SU-DHL-6 (cell line): ENCODE results near the gene NRARP.

Source experiments
- H2AFZ ChIP-seq: fragments of 200-600 bp; sonication (generic); 2 replicates; pipeline ENCODE4 v1.6.1; 2014; ENCODE audit warnings: low read depth, mild to moderate bottlenecking, moderate library complexity, mixed read lengths, antibody characterized with exemption, low read length; ENCODE audit not compliant: severe bottlenecking
- H3F3A ChIP-seq: fragments of 200-600 bp; shearing (Covaris generic); 2 replicates; pipeline ENCODE4 v1.6.0; 2016; ENCODE audit warnings: antibody characterized with exemption, mild to moderate bottlenecking; ENCODE audit not compliant: insufficient read depth
- H3K27ac ChIP-seq: fragments of 200-600 bp; sonication (generic); 2 replicates; pipeline ENCODE4 v1.5.1; 2016; ENCODE audit warnings: low read depth, mild to moderate bottlenecking, low read length, moderate library complexity, mixed read lengths
- H3K27me3 ChIP-seq: fragments of 200-600 bp; sonication (generic), shearing (Covaris generic); 2 replicates; pipeline ENCODE4 v1.6.0; 2014; ENCODE audit warnings: mild to moderate bottlenecking, low read length
- H3K36me3 ChIP-seq: fragments of 200-600 bp; sonication (generic); 2 replicates; pipeline ENCODE4 v1.6.1; 2014; ENCODE audit warnings: mild to moderate bottlenecking, low read length, mixed read lengths
- H3K4me2 ChIP-seq: fragments of 300-600, 200-600 bp; shearing (Covaris generic), sonication (generic); 2 replicates; pipeline ENCODE4 v1.6.0; 2014; ENCODE audit warnings: low read length, low read depth, mild to moderate bottlenecking; ENCODE audit not compliant: poor library complexity, severe bottlenecking
- H3K4me3 ChIP-seq: fragments of 200-600 bp; sonication (generic); 2 replicates; pipeline ENCODE4 v1.5.1; 2014; ENCODE audit warnings: antibody characterized with exemption, low read length, mild to moderate bottlenecking, mixed read lengths; ENCODE audit not compliant: insufficient read depth, poor library complexity, severe bottlenecking
- H3K79me2 ChIP-seq: fragments of 200-600 bp; sonication (generic); 2 replicates; pipeline ENCODE4 v1.6.1; 2014; ENCODE audit warnings: mild to moderate bottlenecking, low read length, moderate library complexity; ENCODE audit not compliant: insufficient read depth
- H3K9ac ChIP-seq: fragments of 200-600 bp; sonication (generic); 2 replicates; pipeline ENCODE4 v1.7.0; 2014; ENCODE audit warnings: mild to moderate bottlenecking, low read length
- H3K9me2 ChIP-seq: fragments of 200-600 bp; sonication (generic); replicated peaks from 2 replicates; pipeline ENCODE4 v1.6.1; 2014; ENCODE audit warnings: low read length; ENCODE audit not compliant: insufficient read depth
- H3K9me3 ChIP-seq: fragments of 200-600 bp; sonication (generic); 2 replicates; pipeline ENCODE4 v1.6.1; 2014; ENCODE audit warnings: low read length, mixed read lengths; ENCODE audit not compliant: insufficient read depth
- H4K20me1 ChIP-seq: fragments of 200-600 bp; sonication (generic); 2 replicates; pipeline ENCODE4 v1.6.1; 2014; ENCODE audit warnings: low read depth, mild to moderate bottlenecking, antibody characterized with exemption, low read length, moderate library complexity, mixed read lengths
- CTCF ChIP-seq: fragments of 200-600 bp; sonication (generic); IDR thresholded peaks from one replicate; pipeline ENCODE4 v1.5.1; 2017; ENCODE audit warnings: antibody characterized with exemption, mild to moderate bottlenecking, low read length, moderate library complexity; ENCODE audit not compliant: insufficient read depth, poor library complexity, severe bottlenecking
- EZH2phosphoT487 ChIP-seq: fragments of 200-600 bp; sonication (generic), shearing (Covaris generic); conservative IDR thresholded peaks from 2 replicates; pipeline ENCODE4 v1.6.1; 2018; ENCODE audit warnings: mild to moderate bottlenecking, antibody characterized with exemption, low read length, moderate library complexity, mixed read lengths

Gene NRARP

GRCh38 chr9:137265496-137266161 is 36.4 kb downstream of the NRARP start:
- Histone ChIP-seq H3K4me3 (no peak overlapping the region), H2AFZ (no peak overlapping the region), H3K9me2 (no peaks in the 10 kb centered on the region), H3K4me2 (no peak overlapping the region), H3F3A (0 out of 2 replicates have a peak, but pooled peaks cover 9% of the 10 kb centered on the region), H3K27ac (no peak overlapping the region), H3K27me3 (no peaks in the 10 kb centered on the region), H3K9ac (no peak overlapping the region), H4K20me1 (no peaks in the 10 kb centered on the region), H3K9me3 (no peaks in the 10 kb centered on the region), H3K36me3 (no peaks in the 10 kb centered on the region), H3K79me2 (no peaks in the 10 kb centered on the region)
- no peak for TF ChIP-seq CTCF
- no peak for TF ChIP-seq EZH2phosphoT487

GRCh38 chr9:137264067-137264466 is 38.0 kb downstream of the NRARP start:
- no peak overlapping the region for H3K27ac ChIP-seq
- no peaks in the 10 kb centered on the region for H3K36me3 ChIP-seq

GRCh38 chr9:137263506-137263905 is 38.6 kb downstream of the NRARP start:
- H3K27me3 ChIP-seq, result no peaks in the 10 kb centered on the region
- TF ChIP-seq CTCF (no peak), EZH2phosphoT487 (no peak)
- H3K9me2 ChIP-seq, result no peaks in the 10 kb centered on the region
- H2AFZ ChIP-seq, result no peak overlapping the region
- H4K20me1 ChIP-seq, result no peaks in the 10 kb centered on the region
- no peak overlapping the region for H3K4me3 ChIP-seq
- H3K36me3 ChIP-seq, result no peaks in the 10 kb centered on the region
- H3K9ac ChIP-seq, result no peak overlapping the region
- no peaks in the 10 kb centered on the region for H3K79me2 ChIP-seq
- H3F3A ChIP-seq, result 0 out of 2 replicates have a peak, but pooled peaks cover 3% of the 10 kb centered on the region
- H3K9me3 ChIP-seq, result no peaks in the 10 kb centered on the region
- no peak overlapping the region for H3K4me2 ChIP-seq
- no peak overlapping the region for H3K27ac ChIP-seq

More at GRCh38 chr9:137264067-137264466, 38.0 kb downstream of the NRARP start:
- H3K4me3 ChIP-seq, result no peak overlapping the region
- no peak overlapping the region for H3K4me2 ChIP-seq
- H3K27me3 ChIP-seq, result no peaks in the 10 kb centered on the region
- no peaks in the 10 kb centered on the region for H3K9me3 ChIP-seq
- H3K9ac ChIP-seq, result no peak overlapping the region
- no peaks in the 10 kb centered on the region for H4K20me1 ChIP-seq
- H3K79me2 ChIP-seq, result no peaks in the 10 kb centered on the region
- H3F3A ChIP-seq, result 0 out of 2 replicates have a peak, but pooled peaks cover 8% of the 10 kb centered on the region
- no peaks in the 10 kb centered on the region for H3K9me2 ChIP-seq
- TF ChIP-seq CTCF (no peak), EZH2phosphoT487 (no peak)
- no peak overlapping the region for H2AFZ ChIP-seq
